GM12878 (cell line): Measurements from ENCODE around the gene RMI2. TPM values are rescaled to one million over a fixed set of nuclear protein-coding genes. Genes with fewer than 3 reads are reported as not detected.

Experiments
- ATAC-seq: fragments of 200-7000 bp; cut with Tn5 transposase; 3 replicates; pipeline ENCODE4 v1.9.1; 2020; ENCODE audit warnings: mild to moderate bottlenecking, moderate library complexity
- BruUV-seq: library from RNA; stranded (reverse); fragments of 400-500 nt; replicated peaks from 2 replicates; lab custom pipeline; 2021; lab: Mats Ljungman, UMichigan
- CTCF ChIA-PET: fragments of 300-600 bp; sonication (Branson Sonifier 250); formaldehyde crosslinking; extraction: SDS; loops from one replicate; lab custom pipeline; 2021; ENCODE audit warnings: inconsistent platforms; lab: Yijun Ruan, JAX
- POLR2A ChIA-PET: fragments of 350-600 bp; formaldehyde crosslinking; extraction: SDS; loops from one replicate; lab custom pipeline; 2021; ENCODE audit warnings: inconsistent platforms; lab: Charles Lee
- RAD21 ChIA-PET: fragments of 300-600 bp; sonication (Branson Sonifier 250); formaldehyde crosslinking; loops from one replicate; lab custom pipeline; 2023; ENCODE audit warnings: antibody characterized with exemption; ENCODE audit not compliant: unreplicated experiment; lab: Charles Lee
- SMC1A ChIA-PET: fragments of 300-600 bp; sonication (Branson Sonifier 250); formaldehyde crosslinking; loops from one replicate; lab custom pipeline; 2023; ENCODE audit not compliant: unreplicated experiment, uncharacterized antibody; lab: Charles Lee
- DNase-seq: peaks from one replicate; pipeline ENCODE4 v3.0.0-alpha.2; 2011; ENCODE audit warnings: low read depth, low spot score
- FAIRE-seq: peaks from 3 replicates; lab custom pipeline; 2011; peaks lifted over from hg19 to GRCh38; lab: Jason Lieb, UNC
- H2AFZ ChIP-seq: 2 replicates; pipeline ENCODE4 v1.6.0; 2011; ENCODE audit warnings: low read depth, low read length, control low read depth; ENCODE audit not compliant: control insufficient read depth
- H3K27ac ChIP-seq: 2 replicates; pipeline ENCODE4 v1.5.1; 2011; ENCODE audit warnings: control low read depth; ENCODE audit not compliant: control insufficient read depth, insufficient read depth
- H3K27me3 ChIP-seq, 2 experiments: replicated peaks in 1 of 2; 2 replicates each; pipeline versions ENCODE4 v1.6.0 to v1.6.1; 2011; ENCODE audit warnings: low read length in 1 of 2; ENCODE audit not compliant: control insufficient read depth in 2 of 2, insufficient read depth in 2 of 2
- H3K36me3 ChIP-seq, 2 experiments: 2 replicates each; pipeline ENCODE4 v1.5.1; 2011; ENCODE audit warnings: low read length in 1 of 2; ENCODE audit not compliant: control insufficient read depth in 2 of 2, insufficient read depth in 2 of 2
- H3K4me1 ChIP-seq: 2 replicates; pipeline ENCODE4 v1.6.1; 2011; ENCODE audit warnings: mild to moderate bottlenecking, low read length, moderate library complexity, mixed read lengths; ENCODE audit not compliant: control insufficient read depth, insufficient read depth
- H3K4me2 ChIP-seq: 2 replicates; pipeline ENCODE4 v1.6.0; 2011; ENCODE audit warnings: control low read depth; ENCODE audit not compliant: control insufficient read depth, insufficient read depth
- H3K4me3 ChIP-seq: fragments of 200-600 bp; sonication (generic); 2 replicates; pipeline ENCODE4 v1.5.1; 2016
- H3K79me2 ChIP-seq: 2 replicates; pipeline ENCODE4 v1.6.0; 2011; ENCODE audit warnings: low read length; ENCODE audit not compliant: control insufficient read depth, insufficient read depth
- H3K9ac ChIP-seq: 2 replicates; pipeline ENCODE4 v1.8.0; 2011; ENCODE audit warnings: low read length, control low read depth, mixed read lengths; ENCODE audit not compliant: control insufficient read depth, insufficient read depth
- H3K9me3 ChIP-seq: replicated peaks from 3 replicates; pipeline ENCODE4 v1.5.1; 2011; ENCODE audit warnings: mild to moderate bottlenecking, low read length; ENCODE audit not compliant: control insufficient read depth, insufficient read depth
- H4K20me1 ChIP-seq: 2 replicates; pipeline ENCODE4 v1.6.0; 2011; ENCODE audit not compliant: control insufficient read depth, insufficient read depth
- ASH2L ChIP-seq: fragments of 300-600, 200-600 bp; sonication (generic); IDR thresholded peaks from 2 replicates; pipeline ENCODE4 v1.6.1; 2017; ENCODE audit warnings: low read depth, mild to moderate bottlenecking, borderline replicate concordance
- CHD4 ChIP-seq: fragments of 200-600 bp; sonication (generic); IDR thresholded peaks from 2 replicates; pipeline ENCODE4 v1.6.1; 2016; ENCODE audit warnings: mild to moderate bottlenecking
- EGR1 ChIP-seq, 2 experiments: IDR thresholded peaks; 1 replicate in 1 of 2; 2 replicates in 1 of 2; pipeline ENCODE4 v1.6.1; 2011 to 2012; ENCODE audit warnings: low read depth in 2 of 2, low read length in 2 of 2, borderline replicate concordance in 1 of 2, mild to moderate bottlenecking in 1 of 2, moderate library complexity in 1 of 2
- MTA2 ChIP-seq: fragments of 450-650 bp; IDR thresholded peaks from 2 replicates; pipeline ENCODE4 v1.6.1; 2016; ENCODE audit warnings: low read depth, mild to moderate bottlenecking, moderate library complexity
- MTA3 ChIP-seq: IDR thresholded peaks from 2 replicates; pipeline ENCODE4 v1.6.1; 2012; ENCODE audit warnings: low read length, inconsistent platforms, borderline replicate concordance
- MYB ChIP-seq: fragments of 150-350 bp; IDR thresholded peaks from 2 replicates; pipeline ENCODE4 v1.6.1; 2014; ENCODE audit warnings: mild to moderate bottlenecking, low read depth, low read length, borderline replicate concordance
- NFXL1 ChIP-seq: fragments of 450-650 bp; IDR thresholded peaks from 2 replicates; pipeline ENCODE4 v1.6.1; 2017; ENCODE audit warnings: antibody characterized with exemption, mild to moderate bottlenecking, borderline replicate concordance
- PBX3 ChIP-seq: IDR thresholded peaks from 2 replicates; pipeline ENCODE4 v1.6.1; 2011; ENCODE audit warnings: mild to moderate bottlenecking, low read depth, low read length, moderate library complexity; ENCODE audit not compliant: insufficient replicate concordance
- RFX5 ChIP-seq: IDR thresholded peaks from 2 replicates; pipeline ENCODE4 v1.6.1; 2011; ENCODE audit warnings: low read depth, low read length, improper control_type of control experiment
- SMC3 ChIP-seq: IDR thresholded peaks from 2 replicates; pipeline ENCODE4 v1.6.1; 2011; ENCODE audit warnings: low read length, improper control_type of control experiment, borderline replicate concordance
- STAT1 ChIP-seq: fragments of 450-650 bp; conservative IDR thresholded peaks from 2 replicates; pipeline ENCODE4 v1.6.1; 2014; ENCODE audit warnings: antibody characterized with exemption, mild to moderate bottlenecking
- TBL1XR1 ChIP-seq: IDR thresholded peaks from 2 replicates; pipeline ENCODE4 v1.6.1; 2012; ENCODE audit warnings: low read depth, low read length, improper control_type of control experiment
- USF2 ChIP-seq: IDR thresholded peaks from 2 replicates; pipeline ENCODE4 v1.6.1; 2011; ENCODE audit warnings: low read depth, low read length, improper control_type of control experiment, borderline replicate concordance
- YBX1 ChIP-seq: fragments of 450-650 bp; IDR thresholded peaks from 2 replicates; pipeline ENCODE4 v1.6.1; 2016; ENCODE audit warnings: antibody characterized with exemption
- ZNF217 ChIP-seq: fragments of 450-650 bp; IDR thresholded peaks from 2 replicates; pipeline ENCODE4 v1.6.1; 2017; ENCODE audit warnings: antibody characterized with exemption, mild to moderate bottlenecking
- WGBS: methylation state at CpG from one replicate; pipeline ENCODE4 v1.1.6; 2016; ENCODE audit warnings: low lambda C conversion rate; ENCODE audit not compliant: insufficient replicate concordance, insufficient coverage; ENCODE audit errors: missing lambda C conversion rate; 5-methylcytosine and 5-hydroxymethylcytosine counted together
- in situ Hi-C: fragments of 300-500 bp; cut with MboI; formaldehyde crosslinking; loops from 9 replicates; pipeline ENCODE4 v1.14.3; 2018; ENCODE audit warnings: mixed read lengths
- intact Hi-C: fragments of 100-400 bp; cut with micrococcal nuclease; formaldehyde crosslinking; loops from one replicate; pipeline ENCODE4 v1.14.2; 2022; ENCODE audit not compliant: unreplicated experiment
- polyA plus RNA-seq, 11 experiments: library from polyadenylated mRNA; depleted of rRNA in 4 of 11; unstranded in 6 of 11; stranded (reverse) in 5 of 11; fragments of >200 nt; fragmentation: Nextera tagmentation in 4 of 11; fragmentation: Illumina TruSeq in 1 of 11; extraction: Ambion mirVana in 4 of 11; extraction: Trizol in 1 of 11; gene quantifications; 1 replicate in 1 of 11; 2 replicates in 10 of 11; pipeline versions ENCODE4 v1.2.1 to v1.2.3, GENCODE V29; 2011 to 2016; ENCODE audit warnings: inconsistent platforms in 2 of 11, missing spikeins in 2 of 11, low read depth in 1 of 11
- total RNA-seq, 4 experiments: library from RNA; depleted of rRNA in 3 of 4; stranded (reverse); fragments of >200 nt in 3 of 4; fragmentation: Illumina TruSeq in 1 of 4; extraction: Trizol in 1 of 4; gene quantifications; 2 replicates each; pipeline versions ENCODE4 v1.2.1 to v1.2.3, GENCODE V29; 2013 to 2021
- TF ChIP-seq, protein P1 (sequence below): IDR thresholded peaks from 2 replicates; pipeline ENCODE4 v1.6.1; 2012; ENCODE audit warnings: mild to moderate bottlenecking, low read depth, low read length
- TF ChIP-seq, protein P2 (sequence below): IDR thresholded peaks from 2 replicates; pipeline ENCODE4 v1.6.1; 2012; ENCODE audit warnings: low read depth, low read length, improper control_type of control experiment
- TF ChIP-seq, protein P3 (sequence below): IDR thresholded peaks from 2 replicates; pipeline ENCODE4 v1.6.1; 2011; ENCODE audit warnings: borderline replicate concordance, low read depth, mild to moderate bottlenecking, moderate library complexity, low read length; ENCODE audit not compliant: insufficient read depth, poor library complexity, severe bottlenecking

Gene RMI2
- total and polyA plus RNA-seq, 10 of the 15 experiments (the other 5 are each of a cell fraction or from before 2014, with no cell fraction given) = 9.6 to 68.8 (median 32.1) TPM

GRCh38 chr16:11340710-11341109 is 4.5 kb upstream of the RMI2 start:
- ChIA-PET RAD21 (interaction anchor here (1.4 kb wide), 1 partner anchor 265 kb away, joined by 3 read pairs; no protein-coding TSS in a partner anchor), POLR2A (interaction anchor here (0.8 kb wide), 1 partner anchor 82 kb away, joined by 3 read pairs; no protein-coding TSS in a partner anchor), CTCF (no interaction called here), SMC1A (no interaction called here)
- no peaks in the 10 kb centered on the region for H3K36me3 ChIP-seq
- no peak overlapping the region for H3K27ac ChIP-seq
- no peak overlapping the region for H3K9ac ChIP-seq
- H3K4me3 ChIP-seq = no peak overlapping the region
- H3K79me2 ChIP-seq = peaks cover 3% of the 10 kb centered on the region
- no peak overlapping the region for H3K4me2 ChIP-seq
- no TSS peak for BruUV-seq
- in situ Hi-C loops (no loop called here), intact Hi-C loops (no loop called here)
- H3K27me3 ChIP-seq = no peaks in the 10 kb centered on the region
- DNase-seq (no peak), ATAC-seq (no peak), FAIRE-seq (no peak)
- TF ChIP-seq STAT1 (no peak), PBX3 (no peak), MTA2 (no peak), RFX5 (no peak), MYB (no peak), ZNF217 (no peak), USF2 (no peak), SMC3 (no peak), YBX1 (no peak), TBL1XR1 (no peak), CHD4 (no peak), NFXL1 (no peak), MTA3 (no peak), EGR1 (IDR thresholded peaks at IDR 0.05; ENCODE audit: borderline replicate concordance in 1 of 2, low read depth in 2 of 2, low read length in 2 of 2) (no peak), ASH2L (no peak)
- TF ChIP-seq, protein P1, sequence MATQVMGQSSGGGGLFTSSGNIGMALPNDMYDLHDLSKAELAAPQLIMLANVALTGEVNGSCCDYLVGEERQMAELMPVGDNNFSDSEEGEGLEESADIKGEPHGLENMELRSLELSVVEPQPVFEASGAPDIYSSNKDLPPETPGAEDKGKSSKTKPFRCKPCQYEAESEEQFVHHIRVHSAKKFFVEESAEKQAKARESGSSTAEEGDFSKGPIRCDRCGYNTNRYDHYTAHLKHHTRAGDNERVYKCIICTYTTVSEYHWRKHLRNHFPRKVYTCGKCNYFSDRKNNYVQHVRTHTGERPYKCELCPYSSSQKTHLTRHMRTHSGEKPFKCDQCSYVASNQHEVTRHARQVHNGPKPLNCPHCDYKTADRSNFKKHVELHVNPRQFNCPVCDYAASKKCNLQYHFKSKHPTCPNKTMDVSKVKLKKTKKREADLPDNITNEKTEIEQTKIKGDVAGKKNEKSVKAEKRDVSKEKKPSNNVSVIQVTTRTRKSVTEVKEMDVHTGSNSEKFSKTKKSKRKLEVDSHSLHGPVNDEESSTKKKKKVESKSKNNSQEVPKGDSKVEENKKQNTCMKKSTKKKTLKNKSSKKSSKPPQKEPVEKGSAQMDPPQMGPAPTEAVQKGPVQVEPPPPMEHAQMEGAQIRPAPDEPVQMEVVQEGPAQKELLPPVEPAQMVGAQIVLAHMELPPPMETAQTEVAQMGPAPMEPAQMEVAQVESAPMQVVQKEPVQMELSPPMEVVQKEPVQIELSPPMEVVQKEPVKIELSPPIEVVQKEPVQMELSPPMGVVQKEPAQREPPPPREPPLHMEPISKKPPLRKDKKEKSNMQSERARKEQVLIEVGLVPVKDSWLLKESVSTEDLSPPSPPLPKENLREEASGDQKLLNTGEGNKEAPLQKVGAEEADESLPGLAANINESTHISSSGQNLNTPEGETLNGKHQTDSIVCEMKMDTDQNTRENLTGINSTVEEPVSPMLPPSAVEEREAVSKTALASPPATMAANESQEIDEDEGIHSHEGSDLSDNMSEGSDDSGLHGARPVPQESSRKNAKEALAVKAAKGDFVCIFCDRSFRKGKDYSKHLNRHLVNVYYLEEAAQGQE = no peak
- TF ChIP-seq, protein P2, sequence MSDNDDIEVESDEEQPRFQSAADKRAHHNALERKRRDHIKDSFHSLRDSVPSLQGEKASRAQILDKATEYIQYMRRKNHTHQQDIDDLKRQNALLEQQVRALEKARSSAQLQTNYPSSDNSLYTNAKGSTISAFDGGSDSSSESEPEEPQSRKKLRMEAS = no peak
- TF ChIP-seq, protein P3, sequence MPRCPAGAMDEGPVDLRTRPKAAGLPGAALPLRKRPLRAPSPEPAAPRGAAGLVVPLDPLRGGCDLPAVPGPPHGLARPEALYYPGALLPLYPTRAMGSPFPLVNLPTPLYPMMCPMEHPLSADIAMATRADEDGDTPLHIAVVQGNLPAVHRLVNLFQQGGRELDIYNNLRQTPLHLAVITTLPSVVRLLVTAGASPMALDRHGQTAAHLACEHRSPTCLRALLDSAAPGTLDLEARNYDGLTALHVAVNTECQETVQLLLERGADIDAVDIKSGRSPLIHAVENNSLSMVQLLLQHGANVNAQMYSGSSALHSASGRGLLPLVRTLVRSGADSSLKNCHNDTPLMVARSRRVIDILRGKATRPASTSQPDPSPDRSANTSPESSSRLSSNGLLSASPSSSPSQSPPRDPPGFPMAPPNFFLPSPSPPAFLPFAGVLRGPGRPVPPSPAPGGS = no peak
- no peaks in the 10 kb centered on the region; the same call in 1 of the 2 replicates for H3K4me1 ChIP-seq
- no peaks in the 10 kb centered on the region for H3K9me3 ChIP-seq
- no peaks in the 10 kb centered on the region for H4K20me1 ChIP-seq
- WGBS = 55% methylated on average over 4 of the region's 4 CpGs
- H2AFZ ChIP-seq = no peak overlapping the region
